ENCODE data around the gene CHMP6. TPM values are rescaled to one million over a fixed set of nuclear protein-coding genes. Genes with fewer than 3 reads are reported as not detected.
"Not testable (repeated sequence)": the region's sequence is repeated elsewhere in the genome, so short reads cannot be mapped to it uniquely, and the experiment has no call there.

The CHMP6 gene
- total and polyA plus RNA-seq, 4 donors, result 15.9 to 30.9 (median 26.8) TPM

DNA sequence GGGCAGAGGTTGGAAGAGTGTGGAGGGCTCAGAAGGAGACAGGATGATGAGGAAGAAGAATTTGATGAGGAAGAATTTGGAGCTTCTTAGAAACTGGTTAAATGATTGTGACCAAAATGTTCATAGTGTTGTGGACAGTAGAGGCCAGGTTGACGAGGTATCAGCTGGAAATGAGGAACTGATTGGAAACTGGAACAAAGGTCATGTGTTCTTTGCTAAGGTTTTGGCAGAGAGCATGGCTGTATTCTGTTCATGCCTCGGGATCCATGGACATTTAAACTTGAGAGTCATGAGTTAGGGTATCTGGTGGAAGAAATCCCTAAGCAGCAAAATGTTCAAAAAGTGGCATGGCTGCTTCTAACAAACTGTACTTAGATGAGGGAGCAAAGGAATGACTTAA is 19.3 kb downstream of the CHMP6 start:
- 95 to 97% methylated on average over 2 of the region's 2 CpGs for WGBS, 2 donors
- no peaks in the 10 kb centered on the region for H3K27me3 ChIP-seq (ENCODE audit: control insufficient read depth in 1 of 2, insufficient read depth in 2 of 2, low read length in 1 of 2)
- H3K4me1 ChIP-seq (ENCODE audit: control insufficient read depth in 1 of 2, insufficient read depth in 2 of 2, low read length in 2 of 2), result no peaks in the 10 kb centered on the region
- no peaks in the 10 kb centered on the region for H3K36me3 ChIP-seq (ENCODE audit: control insufficient read depth in 1 of 2, insufficient read depth in 2 of 2, low read length in 1 of 2)
- intact Hi-C loops (cut with DNase I), result no loop called here
- ATAC-seq (ENCODE audit: low FRiP score) (no peak), DNase-seq (no peak)
- no peak overlapping the region for H3K27ac ChIP-seq (ENCODE audit: low read depth in 1 of 2, low read length in 2 of 2)
- H3K9me3 ChIP-seq (ENCODE audit: control insufficient read depth, low read length), result peaks cover 1% of the 10 kb centered on the region
- no peak overlapping the region for H3K4me3 ChIP-seq (ENCODE audit: low read length in 2 of 2)

DNA sequence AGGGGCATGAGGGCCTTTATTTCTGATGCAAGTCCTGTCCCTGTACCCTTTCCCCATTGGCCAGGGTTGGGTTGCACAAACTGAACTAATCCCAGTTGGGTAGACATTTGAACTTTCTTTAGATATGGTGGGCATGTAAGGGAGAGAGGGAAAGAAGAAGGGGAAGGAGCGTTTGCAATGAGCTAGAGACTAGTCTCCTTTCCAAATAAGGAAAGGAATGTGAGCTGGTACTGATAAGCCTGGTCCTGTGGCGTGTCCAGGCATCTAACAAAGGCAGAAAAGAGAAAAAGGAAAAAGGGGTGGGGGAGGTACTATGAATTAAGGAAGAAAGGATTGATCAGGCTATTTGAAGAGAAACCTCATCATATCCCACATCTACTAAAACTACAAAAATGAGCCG is 20.3 kb downstream of the CHMP6 start:
- no peak for DNase-seq
- H3K4me3 ChIP-seq (ENCODE audit: low read length in 2 of 2), result no peak overlapping the region
- H3K36me3 ChIP-seq (ENCODE audit: control insufficient read depth in 1 of 2, insufficient read depth in 2 of 2, low read length in 1 of 2), result no peaks in the 10 kb centered on the region
- 38 to 39% methylated on average over 3 of the region's 3 CpGs for WGBS, 2 donors
- intact Hi-C loops (cut with DNase I), result no loop called here
- peaks cover 1% of the 10 kb centered on the region for H3K9me3 ChIP-seq (ENCODE audit: control insufficient read depth, low read length)
- H3K4me1 ChIP-seq (ENCODE audit: control insufficient read depth in 1 of 2, insufficient read depth in 2 of 2, low read length in 2 of 2), result no peaks in the 10 kb centered on the region
- H3K27ac ChIP-seq (ENCODE audit: low read depth in 1 of 2, low read length in 2 of 2), result no peak overlapping the region
- H3K27me3 ChIP-seq (ENCODE audit: control insufficient read depth in 1 of 2, insufficient read depth in 2 of 2, low read length in 1 of 2), result no peaks in the 10 kb centered on the region
- ATAC-seq (ENCODE audit: low FRiP score), result no peak

GRCh38 chr17:81012574-81013447 is 21.2 kb downstream of the CHMP6 start:
- intact Hi-C loops (cut with DNase I), result no loop called here
- 92 to 94% methylated on average over 13 of the region's 13 CpGs for WGBS, 2 donors

GRCh38 chr17:81013642-81014041 is 22.0 kb downstream of the CHMP6 start:
- intact Hi-C loops (cut with DNase I), result no loop called here
- peaks cover 1% of the 10 kb centered on the region for H3K9me3 ChIP-seq (ENCODE audit: control insufficient read depth, low read length)
- 77 to 83% methylated on average over 6 of the region's 6 CpGs for WGBS, 2 donors
- no peaks in the 10 kb centered on the region for H3K27me3 ChIP-seq (ENCODE audit: control insufficient read depth in 1 of 2, insufficient read depth in 2 of 2, low read length in 1 of 2)
- H3K4me3 ChIP-seq (ENCODE audit: low read length in 2 of 2), result no peak overlapping the region
- DNase-seq, result no peak
- no peaks in the 10 kb centered on the region for H3K4me1 ChIP-seq (ENCODE audit: control insufficient read depth in 1 of 2, insufficient read depth in 2 of 2, low read length in 2 of 2)
- ATAC-seq (ENCODE audit: low FRiP score), result no peak
- H3K27ac ChIP-seq (ENCODE audit: low read depth in 1 of 2, low read length in 2 of 2), result no peak overlapping the region
- H3K36me3 ChIP-seq (ENCODE audit: control insufficient read depth in 1 of 2, insufficient read depth in 2 of 2, low read length in 1 of 2), result no peaks in the 10 kb centered on the region

More at GRCh38 chr17:81012574-81013447, 21.2 kb downstream of the CHMP6 start:
- no peaks in the 10 kb centered on the region for H3K36me3 ChIP-seq (ENCODE audit: control insufficient read depth in 1 of 2, insufficient read depth in 2 of 2, low read length in 1 of 2)
- no peak for DNase-seq
- no peaks in the 10 kb centered on the region for H3K27me3 ChIP-seq (ENCODE audit: control insufficient read depth in 1 of 2, insufficient read depth in 2 of 2, low read length in 1 of 2)
- H3K4me1 ChIP-seq (ENCODE audit: control insufficient read depth in 1 of 2, insufficient read depth in 2 of 2, low read length in 2 of 2), result no peaks in the 10 kb centered on the region
- H3K4me3 ChIP-seq (ENCODE audit: low read length in 2 of 2), result no peak overlapping the region
- no peak overlapping the region for H3K27ac ChIP-seq (ENCODE audit: low read depth in 1 of 2, low read length in 2 of 2)
- ATAC-seq (ENCODE audit: low FRiP score), result no peak
- H3K9me3 ChIP-seq (ENCODE audit: control insufficient read depth, low read length), result peaks cover 1% of the 10 kb centered on the region

- ATAC-seq (ENCODE audit: low FRiP score) (no peak), DNase-seq (no peak)
- WGBS, 2 donors, result 71 to 80% methylated on average over 1 of the region's 1 CpG
- Histone ChIP-seq H3K4me1 (ENCODE audit: control insufficient read depth in 1 of 2, insufficient read depth in 2 of 2, low read length in 2 of 2) (no peaks in the 10 kb centered on the region), H3K36me3 (ENCODE audit: control insufficient read depth in 1 of 2, insufficient read depth in 2 of 2, low read length in 1 of 2) (no peaks in the 10 kb centered on the region), H3K27ac (ENCODE audit: low read depth in 1 of 2, low read length in 2 of 2) (no peak overlapping the region), H3K4me3 (ENCODE audit: low read length in 2 of 2) (no peak overlapping the region), H3K27me3 (ENCODE audit: control insufficient read depth in 1 of 2, insufficient read depth in 2 of 2, low read length in 1 of 2) (no peaks in the 10 kb centered on the region), H3K9me3 (ENCODE audit: control insufficient read depth, low read length) (peaks cover 1% of the 10 kb centered on the region)
- intact Hi-C loops (cut with DNase I), result no loop called here
Measured at GRCh38 chr17:81015136-81015535, 23.5 kb downstream of the CHMP6 start.

DNA sequence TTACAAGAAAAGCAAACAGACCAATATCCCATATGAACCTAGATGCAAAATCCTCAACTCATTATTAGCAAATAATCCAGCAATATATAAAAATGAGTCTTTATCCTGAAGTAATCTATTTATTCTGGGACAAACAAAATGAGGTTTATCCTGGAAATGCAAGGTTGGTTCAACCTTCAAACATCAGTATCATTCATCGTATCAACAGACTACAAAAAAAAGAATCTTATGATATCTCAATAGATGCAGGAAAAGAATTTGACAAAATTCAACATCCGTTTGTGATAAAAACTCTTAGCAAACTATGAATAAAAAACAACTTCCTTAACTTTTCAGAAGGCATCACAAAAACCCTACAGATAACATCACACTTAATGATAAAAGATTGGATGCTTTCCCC is 24.9 kb downstream of the CHMP6 start:
- Histone ChIP-seq H3K36me3 (ENCODE audit: control insufficient read depth in 1 of 2, insufficient read depth in 2 of 2, low read length in 1 of 2) (no peaks in the 10 kb centered on the region), H3K27ac (ENCODE audit: low read depth in 1 of 2, low read length in 2 of 2) (no peak overlapping the region), H3K4me3 (ENCODE audit: low read length in 2 of 2) (no peak overlapping the region), H3K4me1 (ENCODE audit: control insufficient read depth in 1 of 2, insufficient read depth in 2 of 2, low read length in 2 of 2) (no peaks in the 10 kb centered on the region), H3K9me3 (ENCODE audit: control insufficient read depth, low read length) (no peaks in the 10 kb centered on the region), H3K27me3 (ENCODE audit: control insufficient read depth in 1 of 2, insufficient read depth in 2 of 2, low read length in 1 of 2) (no peaks in the 10 kb centered on the region)
- DNase-seq, result no peak
- intact Hi-C loops (cut with DNase I), result no loop called here
- ATAC-seq (ENCODE audit: low FRiP score), result no peak
- WGBS, 2 donors, result 94 to 95% methylated on average over 2 of the region's 2 CpGs

DNA sequence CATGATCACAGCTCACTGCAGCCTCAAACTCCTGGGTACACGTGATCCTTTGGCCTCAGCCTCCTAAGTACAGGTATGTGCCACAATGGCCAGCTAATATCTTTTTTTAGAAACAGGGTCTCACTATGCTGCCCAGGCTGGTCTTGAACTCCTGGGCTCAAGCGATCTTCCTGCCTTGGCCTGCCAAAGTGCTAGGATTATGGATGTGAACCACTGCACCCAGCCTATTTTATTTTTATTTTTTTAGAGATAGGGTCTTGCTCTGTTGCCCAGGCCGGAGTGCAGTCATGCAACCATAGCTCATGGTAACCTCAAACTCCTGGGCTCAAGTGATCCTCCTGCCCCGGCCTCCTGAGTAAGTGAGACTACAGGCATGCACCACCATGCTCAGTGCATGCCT is 25.7 kb downstream of the CHMP6 start:
- intact Hi-C loops (cut with DNase I); DNase-seq; H3K4me1 ChIP-seq (ENCODE audit: control insufficient read depth in 1 of 2, insufficient read depth in 2 of 2, low read length in 2 of 2); H3K36me3 ChIP-seq (ENCODE audit: control insufficient read depth in 1 of 2, insufficient read depth in 2 of 2, low read length in 1 of 2); H3K4me3 ChIP-seq (ENCODE audit: low read length in 2 of 2); H3K9me3 ChIP-seq (ENCODE audit: control insufficient read depth, low read length); ATAC-seq (ENCODE audit: low FRiP score); H3K27me3 ChIP-seq (ENCODE audit: control insufficient read depth in 1 of 2, insufficient read depth in 2 of 2, low read length in 1 of 2); H3K27ac ChIP-seq (ENCODE audit: low read depth in 1 of 2, low read length in 2 of 2): not testable (repeated sequence)
- WGBS, 2 donors, result 96 to 99% methylated on average over 4 of the region's 4 CpGs

DNA sequence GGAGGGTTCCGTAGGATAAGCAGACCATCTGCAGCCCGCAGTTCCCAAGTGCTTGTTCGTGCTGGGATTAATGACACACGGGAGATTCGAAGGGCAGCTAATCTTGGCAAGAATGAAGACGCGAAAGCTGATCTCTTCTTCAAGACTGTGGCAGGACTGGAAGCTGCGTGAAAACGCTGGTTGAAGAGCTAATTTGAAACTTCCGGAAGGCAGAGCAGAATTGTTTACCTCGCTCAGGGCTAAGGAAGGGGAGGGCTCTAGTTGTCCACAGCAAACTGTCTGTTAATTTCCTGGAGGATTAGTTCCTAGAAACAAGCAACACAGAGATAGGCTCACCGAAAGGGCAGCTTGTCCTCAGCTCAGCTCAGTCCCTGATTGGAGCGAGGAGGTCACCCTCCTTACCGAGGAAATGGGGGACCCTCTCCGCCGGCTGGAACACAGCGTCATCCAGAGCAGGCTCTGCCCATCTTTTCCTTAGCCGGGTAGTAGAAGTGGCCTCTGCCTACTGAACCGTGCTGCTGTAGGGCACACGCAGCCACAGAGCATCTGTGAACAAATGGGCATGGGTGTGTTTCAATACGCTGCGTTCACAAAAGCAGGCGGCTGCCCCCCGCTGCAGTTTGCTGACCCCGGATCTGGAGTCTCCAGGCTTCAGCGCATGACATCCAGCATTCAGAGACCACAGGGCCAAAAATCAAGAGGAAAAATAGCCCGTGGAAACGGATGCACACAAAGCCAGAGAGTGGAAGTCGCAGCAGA is 26.6 kb downstream of the CHMP6 start:
- Histone ChIP-seq H3K27me3 (ENCODE audit: control insufficient read depth in 1 of 2, insufficient read depth in 2 of 2, low read length in 1 of 2) (no peaks in the 10 kb centered on the region), H3K4me1 (ENCODE audit: control insufficient read depth in 1 of 2, insufficient read depth in 2 of 2, low read length in 2 of 2) (no peaks in the 10 kb centered on the region), H3K27ac (ENCODE audit: low read depth in 1 of 2, low read length in 2 of 2) (no peak overlapping the region), H3K36me3 (ENCODE audit: control insufficient read depth in 1 of 2, insufficient read depth in 2 of 2, low read length in 1 of 2) (no peaks in the 10 kb centered on the region), H3K4me3 (ENCODE audit: low read length in 2 of 2) (no peak overlapping the region), H3K9me3 (ENCODE audit: control insufficient read depth, low read length) (no peaks in the 10 kb centered on the region)
- intact Hi-C loops (cut with DNase I), result no loop called here
- DNase-seq (peak in 1 of 2 donors; percentile 64), ATAC-seq (ENCODE audit: low FRiP score) (peak; percentile 72)
- 29 to 31% methylated on average over 29 of the region's 29 CpGs for WGBS, 2 donors

Data from aorta (tissue), 5 donors.